Stimulated activated memory B cell treated with anti-CD40 and anti-IgM and Interleukin-4, amounts not matched to agents 10 μg/mL and 1 μg/mL and 100 μg/mL, for 72 hours (primary cell): ENCODE results near the gene IL24.

Experiments
- ATAC-seq: fragments of 150-1000 bp; cut with Tn5 transposase; 2 replicates; pipeline ENCODE4 v1.10.0; 2021
- H3K27ac Mint-ChIP-seq: one replicate; pipeline ENCODE4 v1.8.0; 2022; ENCODE audit warnings: mild to moderate bottlenecking, mixed read lengths
- H3K27me3 Mint-ChIP-seq: one replicate; pipeline ENCODE4 v1.8.0; 2022; ENCODE audit warnings: mixed read lengths
- H3K36me3 Mint-ChIP-seq: one replicate; pipeline ENCODE4 v1.8.0; 2022; ENCODE audit warnings: mixed read lengths
- H3K4me1 Mint-ChIP-seq: one replicate; pipeline ENCODE4 v1.8.0; 2022; ENCODE audit warnings: mixed read lengths
- H3K4me3 Mint-ChIP-seq: one replicate; pipeline ENCODE4 v1.8.0; 2022; ENCODE audit warnings: mild to moderate bottlenecking, moderate library complexity, mixed read lengths
- H3K9me3 Mint-ChIP-seq: one replicate; pipeline ENCODE4 v1.8.0; 2022; ENCODE audit warnings: mixed read lengths

IL24 gene

DNA sequence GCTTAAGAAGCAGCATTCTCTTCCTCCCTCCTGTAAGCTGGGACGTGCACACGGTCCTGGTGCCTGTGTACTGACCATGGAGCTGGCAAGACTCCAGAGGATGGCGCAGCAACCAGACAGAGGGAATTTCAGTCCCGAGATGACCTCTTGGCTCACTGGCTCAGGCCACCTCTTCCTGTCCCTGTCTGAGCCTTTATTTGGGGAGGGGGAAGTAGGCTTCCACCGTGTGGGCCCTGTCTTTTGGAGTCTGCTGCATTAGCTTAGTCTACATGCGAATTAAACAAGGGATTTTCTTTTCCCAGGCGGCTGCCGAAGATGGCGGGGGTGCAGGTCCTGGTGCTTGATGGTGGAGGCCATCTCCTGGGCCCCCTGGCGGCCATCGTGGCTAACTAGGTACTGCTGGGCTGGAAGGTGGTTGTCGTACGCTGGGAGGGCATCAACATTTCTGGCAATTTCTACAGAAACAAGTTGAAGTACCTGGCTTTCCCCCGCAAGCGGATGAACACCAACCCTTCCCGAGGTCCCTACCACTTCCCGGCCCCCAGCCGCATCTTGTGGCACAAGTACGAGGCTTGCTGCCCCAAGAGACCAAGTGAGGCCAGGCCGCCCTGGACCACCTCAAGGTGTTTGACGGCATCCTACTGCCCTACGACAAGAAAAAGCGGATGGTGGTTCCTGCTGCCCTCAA lies 10.2 kb downstream of the IL24 start:
- Mint-ChIP-seq H3K36me3 (peaks cover 83% of the 10 kb centered on the region), H3K27ac (peak overlapping the region; percentile 90), H3K4me3 (no peak overlapping the region), H3K4me1 (peaks cover 82% of the 10 kb centered on the region), H3K9me3 (no peaks in the 10 kb centered on the region), H3K27me3 (no peaks in the 10 kb centered on the region)
- no peak for ATAC-seq

DNA sequence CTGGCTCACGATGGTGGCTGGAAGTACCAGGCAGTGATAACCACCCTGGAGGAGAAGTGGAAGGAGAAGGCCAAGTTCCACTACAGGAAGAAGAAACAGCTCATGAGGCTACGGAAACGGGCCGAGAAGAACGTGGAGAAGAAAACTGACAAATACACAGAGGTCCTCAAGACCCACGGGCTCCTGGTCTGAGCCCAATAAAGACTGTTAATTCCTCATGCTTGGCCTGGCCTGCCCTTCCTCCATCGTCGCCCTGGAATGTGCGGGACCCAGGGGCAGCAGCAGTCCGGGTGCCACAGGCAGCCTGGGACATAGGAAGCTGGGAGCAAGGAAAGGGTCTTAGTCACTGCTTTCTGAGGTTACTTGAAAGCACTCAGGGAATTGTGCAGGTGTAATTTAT lies 10.8 kb downstream of the IL24 start:
- H3K4me3 Mint-ChIP-seq = no peak overlapping the region
- ATAC-seq = no peak
- peaks cover 88% of the 10 kb centered on the region for H3K4me1 Mint-ChIP-seq
- H3K27ac Mint-ChIP-seq = peak overlapping the region; percentile 90
- peaks cover 83% of the 10 kb centered on the region for H3K36me3 Mint-ChIP-seq
- no peaks in the 10 kb centered on the region for H3K9me3 Mint-ChIP-seq
- H3K27me3 Mint-ChIP-seq = no peaks in the 10 kb centered on the region

DNA sequence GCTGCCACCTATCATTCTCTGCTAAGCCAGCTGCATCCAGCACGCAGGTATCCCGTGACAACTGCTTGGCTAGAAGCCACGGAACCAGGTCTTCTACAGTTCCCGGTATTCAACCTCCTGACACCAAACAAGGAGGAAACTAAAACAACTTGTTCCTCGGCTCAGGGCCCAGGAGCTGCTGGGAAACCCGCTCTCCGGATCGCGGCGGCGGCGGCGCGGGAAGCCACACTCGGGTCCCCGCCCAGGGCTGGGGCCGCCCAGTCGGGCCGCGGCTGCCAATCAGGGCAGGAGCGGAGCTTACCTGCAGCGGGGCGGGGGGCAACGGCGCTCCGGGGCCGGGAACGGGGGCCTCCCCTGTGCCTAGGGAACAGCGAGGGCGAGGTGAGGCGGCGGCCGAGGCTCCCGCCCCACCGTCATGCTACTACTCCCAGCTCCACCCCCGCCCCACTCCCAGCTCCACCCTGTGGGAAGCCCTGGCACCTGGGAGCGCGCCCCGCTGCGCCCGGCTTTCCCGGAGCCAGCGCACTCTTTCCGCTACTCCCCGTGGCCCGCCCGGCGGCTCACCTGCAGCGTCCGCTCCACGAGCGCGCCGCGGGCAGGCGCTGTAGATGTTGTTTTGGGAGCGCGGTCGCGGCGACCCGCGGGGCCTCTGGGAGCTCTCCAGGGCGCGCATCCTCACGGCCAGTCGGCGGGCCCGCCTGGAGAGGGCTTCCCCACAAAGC lies 12.1 kb downstream of the IL24 start:
- peaks cover 91% of the 10 kb centered on the region for H3K4me1 Mint-ChIP-seq
- H3K9me3 Mint-ChIP-seq = no peaks in the 10 kb centered on the region
- peak; percentile 16 for ATAC-seq
- H3K27ac Mint-ChIP-seq = peak overlapping the region; percentile 14
- peaks cover 77% of the 10 kb centered on the region for H3K36me3 Mint-ChIP-seq
- H3K27me3 Mint-ChIP-seq = no peaks in the 10 kb centered on the region
- H3K4me3 Mint-ChIP-seq = peak overlapping the region; percentile 40

GRCh38 chr1:206909883-206910318 lies 12.7 kb downstream of the IL24 start:
- Mint-ChIP-seq H3K4me3 (peak overlapping the region; percentile 40), H3K27ac (peak overlapping the region; percentile 14), H3K4me1 (peaks cover 91% of the 10 kb centered on the region), H3K27me3 (no peaks in the 10 kb centered on the region), H3K9me3 (no peaks in the 10 kb centered on the region), H3K36me3 (peaks cover 77% of the 10 kb centered on the region)
- ATAC-seq = no peak

- Mint-ChIP-seq H3K4me3 (no peak overlapping the region), H3K36me3 (peaks cover 77% of the 10 kb centered on the region), H3K27me3 (no peaks in the 10 kb centered on the region), H3K9me3 (no peaks in the 10 kb centered on the region), H3K4me1 (peaks cover 91% of the 10 kb centered on the region), H3K27ac (no peak overlapping the region)
- peak; percentile 61 for ATAC-seq
Measured at GRCh38 chr1:206911064-206911663, 13.9 kb downstream of the IL24 start.

DNA sequence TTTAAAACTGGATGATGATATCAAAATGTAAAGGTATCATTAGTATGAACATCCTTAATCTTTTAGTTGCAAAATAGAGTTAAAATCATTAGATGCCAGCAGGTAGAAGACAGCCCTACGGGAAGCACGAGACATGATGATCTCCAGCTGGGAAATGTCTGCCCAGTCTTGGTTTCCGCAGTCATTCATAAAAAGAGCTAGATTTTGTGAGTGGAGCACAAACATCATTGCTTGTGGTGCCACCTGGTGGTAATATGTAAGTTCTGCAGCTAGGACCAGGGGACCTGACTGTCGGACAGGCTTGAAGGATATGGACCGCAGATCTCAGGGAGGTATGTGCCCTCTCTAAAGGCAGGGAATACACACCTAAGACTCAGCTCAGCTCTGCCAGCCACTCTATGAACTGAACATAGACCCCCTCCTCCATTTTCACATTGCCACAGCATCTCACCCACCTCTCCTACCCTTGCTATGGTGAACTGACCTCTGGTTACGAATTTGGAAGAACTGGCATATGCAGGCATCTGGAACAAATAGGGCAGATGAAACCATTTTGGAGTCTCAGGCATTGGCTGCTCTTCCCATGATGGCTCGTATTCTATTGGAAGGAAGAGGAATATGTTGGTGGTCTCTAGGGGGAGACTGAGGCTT lies 15.3 kb downstream of the IL24 start:
- H3K4me1 Mint-ChIP-seq = peaks cover 92% of the 10 kb centered on the region
- H3K36me3 Mint-ChIP-seq = peaks cover 80% of the 10 kb centered on the region
- H3K27me3 Mint-ChIP-seq = no peaks in the 10 kb centered on the region
- peak; percentile 69 for ATAC-seq
- no peaks in the 10 kb centered on the region for H3K9me3 Mint-ChIP-seq
- peak overlapping the region; percentile 26 for H3K27ac Mint-ChIP-seq
- H3K4me3 Mint-ChIP-seq = peak overlapping the region; percentile 33

DNA sequence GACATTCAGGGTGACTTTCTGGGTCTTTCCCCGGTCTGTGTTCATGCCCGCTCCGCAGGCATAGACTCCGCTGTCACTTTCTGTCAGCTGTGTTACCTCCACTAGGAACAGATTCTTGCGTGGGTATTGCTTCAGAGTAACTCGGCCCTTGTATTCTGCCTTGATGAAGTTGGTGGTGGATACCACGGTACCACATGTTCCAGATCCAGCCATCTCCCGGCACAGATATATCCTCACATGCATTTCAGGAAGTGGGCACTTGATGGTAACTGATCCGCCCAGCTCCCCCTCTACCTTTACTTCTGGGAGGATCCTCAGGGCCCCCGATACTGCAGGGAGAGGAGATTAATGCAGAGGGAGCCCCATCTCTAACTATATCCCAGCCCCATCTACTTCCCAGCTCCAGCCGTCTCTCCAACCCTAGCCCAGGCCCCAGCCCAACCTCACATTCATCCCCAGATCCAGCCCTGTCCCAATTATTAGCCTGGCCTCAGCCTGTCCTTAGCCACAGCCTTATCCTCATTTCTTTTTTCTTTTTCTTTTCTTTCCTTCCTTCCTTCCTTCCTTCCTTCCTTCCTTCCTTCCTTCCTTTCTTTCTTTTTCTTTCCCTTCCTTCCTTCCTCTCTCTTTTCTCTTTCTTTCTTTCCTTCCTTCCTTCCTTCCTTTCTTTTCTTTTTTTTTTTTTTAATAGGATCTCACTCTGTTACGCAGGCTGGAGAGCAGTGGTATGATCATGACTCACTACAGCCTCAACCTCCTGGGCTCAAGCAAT lies 16.7 kb downstream of the IL24 start:
- Mint-ChIP-seq H3K27ac (no peak overlapping the region), H3K4me1 (peaks cover 90% of the 10 kb centered on the region), H3K4me3 (peak overlapping the region; percentile 26), H3K27me3 (no peaks in the 10 kb centered on the region), H3K9me3 (no peaks in the 10 kb centered on the region), H3K36me3 (peaks cover 78% of the 10 kb centered on the region)
- ATAC-seq = no peak

- Mint-ChIP-seq H3K27ac (no peak overlapping the region), H3K27me3 (no peaks in the 10 kb centered on the region), H3K4me1 (peaks cover 84% of the 10 kb centered on the region), H3K36me3 (peaks cover 87% of the 10 kb centered on the region), H3K4me3 (no peak overlapping the region), H3K9me3 (no peaks in the 10 kb centered on the region)
- no peak for ATAC-seq
Measured at GRCh38 chr1:206915030-206915735, 17.9 kb downstream of the IL24 start.

- Mint-ChIP-seq H3K27me3 (no peaks in the 10 kb centered on the region), H3K27ac (no peak overlapping the region), H3K4me3 (no peak overlapping the region), H3K4me1 (peaks cover 81% of the 10 kb centered on the region), H3K9me3 (no peaks in the 10 kb centered on the region), H3K36me3 (peaks cover 88% of the 10 kb centered on the region)
- no peak for ATAC-seq
Measured at GRCh38 chr1:206916000-206916709, 18.9 kb downstream of the IL24 start.

DNA sequence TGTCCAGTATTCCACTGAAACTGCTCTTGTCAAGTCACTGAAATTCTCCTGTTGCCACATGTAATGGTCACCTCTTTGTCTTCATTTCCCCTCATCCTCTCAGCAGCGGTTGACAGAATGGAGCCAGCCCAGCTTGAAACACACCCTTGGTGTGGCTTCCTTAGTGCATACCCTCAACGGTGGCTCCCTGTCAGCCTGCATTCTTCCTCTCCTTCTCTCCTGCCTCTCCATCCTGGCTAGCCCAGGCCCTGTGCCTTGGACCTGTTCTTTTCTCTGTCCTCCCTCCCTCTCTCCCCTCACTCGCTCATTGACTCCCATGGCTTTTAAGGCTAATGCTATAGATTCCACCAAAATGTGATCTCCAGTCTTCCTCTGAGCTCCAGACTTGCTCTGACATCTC lies 20.8 kb downstream of the IL24 start:
- Mint-ChIP-seq H3K9me3 (no peaks in the 10 kb centered on the region), H3K4me1 (peaks cover 62% of the 10 kb centered on the region), H3K27ac (no peak overlapping the region), H3K27me3 (no peaks in the 10 kb centered on the region), H3K4me3 (no peak overlapping the region), H3K36me3 (peaks cover 70% of the 10 kb centered on the region)
- ATAC-seq = no peak

GRCh38 chr1:206921772-206922265 lies 24.6 kb downstream of the IL24 start, which contains the start of gene FCMR:
TSS of gene FCMR (minus strand) at chr1:206921941. CDS start at chr1:206921854, 87 bp downstream.
- Mint-ChIP-seq H3K4me1 (peaks cover 24% of the 10 kb centered on the region), H3K27ac (no peak within 1 kb of the TSS), H3K9me3 (no peaks in the 10 kb centered on the region), H3K36me3 (peaks cover 38% of the 10 kb centered on the region), H3K27me3 (no peaks in the 10 kb centered on the region), H3K4me3 (no peak within 1 kb of the TSS)
- peak; percentile 34 for ATAC-seq

DNA sequence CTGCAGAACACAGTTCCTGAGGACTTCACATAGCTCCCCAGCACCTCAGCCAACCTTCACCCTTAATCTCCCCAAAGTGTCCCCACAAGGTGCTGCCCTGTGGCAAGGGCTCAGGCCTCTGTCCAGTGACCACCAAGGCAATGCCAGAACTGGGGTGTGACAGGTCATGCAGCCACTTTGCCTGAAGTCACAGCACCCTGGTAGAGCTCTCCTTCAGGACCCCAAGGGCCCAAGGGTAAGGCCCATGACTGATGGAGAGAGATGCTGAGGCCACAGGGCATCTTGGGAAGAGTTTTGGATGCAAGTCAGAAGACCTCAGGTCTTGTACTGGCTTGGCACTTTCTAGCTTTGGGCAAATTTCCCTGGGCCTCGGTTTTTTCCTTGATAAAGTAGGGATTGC lies 25.3 kb downstream of the IL24 start:
- ATAC-seq = no peak
- Mint-ChIP-seq H3K36me3 (peaks cover 31% of the 10 kb centered on the region), H3K9me3 (no peaks in the 10 kb centered on the region), H3K4me1 (peaks cover 19% of the 10 kb centered on the region), H3K4me3 (no peak overlapping the region), H3K27me3 (no peaks in the 10 kb centered on the region), H3K27ac (no peak overlapping the region)

DNA sequence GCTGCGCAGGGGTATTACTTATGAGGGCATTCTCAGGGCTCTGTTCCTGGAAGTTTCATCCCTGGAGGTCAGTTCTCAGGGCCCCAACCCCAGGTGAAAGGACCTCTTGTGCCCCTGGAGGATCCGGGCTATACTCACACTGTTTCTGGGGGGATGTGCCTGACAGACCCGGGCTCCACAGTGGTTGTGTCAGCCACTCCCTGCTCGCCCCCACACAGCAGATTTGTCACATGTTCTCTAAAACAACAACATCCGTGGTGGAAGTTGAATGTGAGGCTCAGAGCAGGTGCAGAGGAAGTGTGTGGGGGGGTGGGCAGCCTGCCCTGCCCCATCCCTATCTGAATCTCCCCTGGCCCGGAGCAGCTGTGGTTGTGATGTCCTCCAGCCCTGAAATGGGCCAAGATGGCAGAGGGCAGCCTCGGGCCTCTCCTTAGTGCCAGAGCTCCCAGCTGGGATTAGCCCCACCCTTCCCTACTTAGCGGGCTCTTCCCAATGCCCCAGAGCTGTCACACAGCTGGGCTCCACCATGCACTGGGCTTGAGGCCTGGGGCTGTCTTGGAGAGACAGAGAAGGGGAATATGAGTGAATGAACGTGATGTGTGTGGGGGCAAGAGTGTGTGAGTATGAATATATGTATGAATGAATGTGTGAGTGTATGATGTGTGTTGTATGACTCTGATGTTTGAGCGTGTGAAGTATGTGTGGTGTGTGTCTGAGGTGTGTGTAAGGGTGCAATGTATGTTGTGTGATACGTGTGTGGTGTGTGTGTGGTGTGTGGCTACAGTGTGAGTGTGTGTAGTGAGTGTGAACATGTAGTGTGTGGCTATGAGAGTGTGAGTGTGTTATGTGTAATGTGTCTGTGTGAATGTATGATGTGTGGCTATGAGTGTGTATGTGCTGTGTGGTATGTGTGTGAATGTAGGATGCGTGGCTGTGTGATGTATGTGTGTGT lies 26.0 kb downstream of the IL24 start:
- Mint-ChIP-seq H3K27me3 (no peaks in the 10 kb centered on the region), H3K27ac (no peak overlapping the region), H3K36me3 (peaks cover 23% of the 10 kb centered on the region), H3K9me3 (no peaks in the 10 kb centered on the region), H3K4me3 (no peak overlapping the region), H3K4me1 (peaks cover 19% of the 10 kb centered on the region)
- ATAC-seq = peak; percentile 86
